HFF-Myc (cell line): ENCODE results near the gene NSUN6.

Experiments
- DNase-seq: peaks from one replicate; pipeline ENCODE4 v3.0.0-alpha.2; 2011; ENCODE audit warnings: low read depth; ENCODE audit errors: extremely low read depth
- H3K4me3 ChIP-seq: replicated peaks from 2 replicates; pipeline ENCODE4 v1.5.1; 2011; ENCODE audit warnings: low read depth, mild to moderate bottlenecking, control low read depth, low read length
- TF ChIP-seq, protein P1 (sequence below): IDR thresholded peaks from 2 replicates; pipeline ENCODE4 v1.5.1; 2012; ENCODE audit warnings: mild to moderate bottlenecking, low read depth, low read length, control low read depth; ENCODE audit errors: missing control alignments

The NSUN6 gene

DNA sequence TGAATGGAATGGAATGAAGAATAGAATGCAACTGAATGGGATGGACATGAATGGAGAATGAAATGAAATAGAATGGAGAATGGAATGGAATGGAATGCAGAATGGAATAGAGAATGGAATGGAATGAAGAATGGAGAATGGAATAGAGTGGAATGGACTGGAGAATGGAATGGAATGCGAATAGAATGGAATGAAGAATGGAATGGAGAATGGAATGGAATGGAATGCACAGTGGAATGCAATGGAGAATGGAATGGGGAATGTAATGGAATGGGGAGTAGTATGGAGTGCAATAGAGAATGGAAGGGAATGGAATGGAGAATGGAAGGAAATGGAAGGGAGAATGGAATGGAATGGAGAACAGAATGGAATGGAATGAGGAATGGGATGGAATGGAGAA, 93.4 kb downstream of the NSUN6 start:
- no peak overlapping the region for H3K4me3 ChIP-seq
- TF ChIP-seq, protein P1, sequence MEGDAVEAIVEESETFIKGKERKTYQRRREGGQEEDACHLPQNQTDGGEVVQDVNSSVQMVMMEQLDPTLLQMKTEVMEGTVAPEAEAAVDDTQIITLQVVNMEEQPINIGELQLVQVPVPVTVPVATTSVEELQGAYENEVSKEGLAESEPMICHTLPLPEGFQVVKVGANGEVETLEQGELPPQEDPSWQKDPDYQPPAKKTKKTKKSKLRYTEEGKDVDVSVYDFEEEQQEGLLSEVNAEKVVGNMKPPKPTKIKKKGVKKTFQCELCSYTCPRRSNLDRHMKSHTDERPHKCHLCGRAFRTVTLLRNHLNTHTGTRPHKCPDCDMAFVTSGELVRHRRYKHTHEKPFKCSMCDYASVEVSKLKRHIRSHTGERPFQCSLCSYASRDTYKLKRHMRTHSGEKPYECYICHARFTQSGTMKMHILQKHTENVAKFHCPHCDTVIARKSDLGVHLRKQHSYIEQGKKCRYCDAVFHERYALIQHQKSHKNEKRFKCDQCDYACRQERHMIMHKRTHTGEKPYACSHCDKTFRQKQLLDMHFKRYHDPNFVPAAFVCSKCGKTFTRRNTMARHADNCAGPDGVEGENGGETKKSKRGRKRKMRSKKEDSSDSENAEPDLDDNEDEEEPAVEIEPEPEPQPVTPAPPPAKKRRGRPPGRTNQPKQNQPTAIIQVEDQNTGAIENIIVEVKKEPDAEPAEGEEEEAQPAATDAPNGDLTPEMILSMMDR = no peak
- no peak for DNase-seq

DNA sequence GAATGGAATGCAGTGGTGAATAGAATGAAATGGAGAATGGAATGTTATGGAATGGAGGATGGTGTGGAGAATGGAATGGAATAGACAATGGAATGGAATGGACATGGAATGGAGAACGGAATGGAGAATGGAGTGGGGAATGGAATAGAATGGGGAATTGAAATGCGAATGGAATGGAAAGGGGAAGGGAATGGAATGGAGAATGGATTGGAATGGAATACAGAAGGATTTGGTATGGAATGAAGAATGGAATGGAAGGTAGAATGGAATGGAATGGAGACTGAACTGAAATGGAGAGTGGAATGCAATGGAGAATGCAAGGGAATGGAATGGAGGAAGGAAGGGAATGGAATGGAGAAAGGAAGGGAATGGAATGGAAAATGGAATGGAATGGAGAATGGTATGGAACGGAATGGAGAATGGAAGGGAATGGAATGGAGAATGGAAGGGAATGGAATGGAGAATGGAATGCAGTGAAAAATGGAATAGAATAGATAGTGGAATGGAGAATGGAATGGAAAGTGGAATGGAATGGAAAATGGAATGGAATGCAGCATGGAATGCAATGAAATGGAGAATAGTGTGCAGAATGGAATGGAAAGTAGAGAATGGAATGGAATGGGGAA, 94.8 kb downstream of the NSUN6 start:
- no peak overlapping the region for H3K4me3 ChIP-seq
- no peak for DNase-seq
- TF ChIP-seq, protein P1 = no peak

DNA sequence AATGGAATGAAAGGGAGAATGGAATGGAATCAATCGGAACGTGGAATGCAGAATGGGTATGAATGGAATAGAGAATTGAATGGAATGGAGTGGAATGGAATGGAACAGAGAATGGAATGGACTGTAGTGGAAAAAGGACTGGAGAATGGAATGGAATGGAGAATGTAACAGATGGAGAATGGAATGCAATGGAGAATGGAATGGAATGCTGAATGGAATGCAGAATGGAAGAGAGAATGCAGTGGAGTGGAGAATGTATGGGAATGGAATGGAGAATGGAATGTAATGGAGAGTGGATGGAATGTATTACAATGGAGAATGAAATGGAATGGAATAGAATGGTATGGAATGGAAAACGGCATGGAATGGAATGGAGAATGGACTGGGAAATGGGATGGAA, 96.9 kb downstream of the NSUN6 start:
- TF ChIP-seq, protein P1 = no peak
- H3K4me3 ChIP-seq = no peak overlapping the region
- no peak for DNase-seq

DNA sequence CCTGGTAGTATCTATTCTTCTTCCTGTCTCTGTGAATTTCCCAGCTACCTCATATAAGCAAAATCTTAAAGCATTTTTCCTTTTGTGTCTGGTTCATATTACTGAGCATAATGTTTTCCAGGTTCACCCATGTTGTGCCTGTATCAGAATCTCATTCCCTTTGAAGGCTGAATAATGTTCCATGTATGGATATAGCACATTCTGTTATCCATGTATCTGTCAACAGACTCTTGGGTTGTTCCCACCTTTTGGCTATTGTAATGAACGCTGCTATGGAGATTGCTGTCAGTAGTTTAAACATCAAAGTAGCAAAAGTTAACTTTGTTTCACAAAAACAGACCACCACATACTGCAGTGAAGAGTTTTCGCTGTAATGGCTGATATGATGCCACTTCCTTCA, 99.9 kb downstream of the NSUN6 start:
- TF ChIP-seq, protein P1 = no peak
- DNase-seq = no peak
- H3K4me3 ChIP-seq = no peak overlapping the region

DNA sequence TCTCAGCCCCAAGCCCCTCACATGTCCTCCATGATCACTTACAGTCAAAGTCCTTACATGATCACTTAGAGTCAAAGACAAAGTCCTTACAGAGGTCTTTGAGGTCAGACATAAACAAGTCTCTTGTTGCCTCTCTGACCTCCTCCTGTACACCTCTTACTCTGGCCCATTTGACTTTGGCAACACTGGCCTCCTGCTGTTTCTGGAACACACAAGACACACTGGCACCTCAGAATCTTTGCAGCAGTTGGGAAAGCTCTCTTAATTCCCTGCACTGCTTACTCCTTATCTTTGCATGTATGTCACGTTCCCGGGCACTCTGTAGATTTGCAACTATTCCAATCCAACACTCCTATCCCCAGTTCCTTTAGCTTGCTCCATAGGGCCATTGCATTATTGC, 102.3 kb downstream of the NSUN6 start:
- TF ChIP-seq, protein P1 = no peak
- no peak for DNase-seq
- no peak overlapping the region for H3K4me3 ChIP-seq

DNA sequence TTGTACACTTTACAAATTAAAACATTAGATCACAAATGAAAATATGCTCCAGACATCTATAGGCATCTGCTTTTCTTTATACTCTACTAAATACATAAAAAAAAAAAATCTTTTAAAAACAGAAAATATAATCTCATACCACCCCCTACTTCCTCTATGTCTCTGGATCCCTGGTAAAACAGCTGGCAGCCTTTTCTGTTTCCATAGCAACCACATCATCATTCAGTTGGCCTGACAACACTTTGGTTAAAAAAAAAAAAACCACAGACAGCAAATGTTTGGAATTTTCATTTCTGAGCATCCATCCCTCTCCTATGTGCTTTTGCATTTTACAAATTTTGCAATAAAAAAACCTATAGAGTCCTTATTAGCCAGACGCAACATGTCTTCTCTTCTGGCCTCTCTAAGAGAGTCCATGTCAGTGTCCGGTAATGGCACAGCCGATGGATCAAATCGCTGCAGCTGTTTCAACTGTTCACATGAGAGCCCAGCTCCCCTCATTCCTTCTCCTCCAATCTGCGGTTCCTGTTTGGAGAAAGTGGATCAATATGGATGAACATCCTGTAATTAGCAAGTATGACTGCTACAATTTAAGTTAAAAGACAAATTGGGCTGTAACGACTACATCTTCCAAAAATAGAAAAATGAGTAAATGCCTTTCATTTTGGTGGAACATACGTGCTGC, 105.6 kb downstream of the NSUN6 start:
- TF ChIP-seq, protein P1 = no peak
- no peak overlapping the region for H3K4me3 ChIP-seq
- no peak for DNase-seq
